DND-41 (cell line): ENCODE results near the gene PPFIBP2.

ENCODE experiments used
- EZH2 ChIP-seq: IDR thresholded peaks from 3 replicates; pipeline ENCODE4 v1.6.1; 2012; ENCODE audit warnings: borderline replicate concordance, low read depth, mild to moderate bottlenecking, moderate library complexity, low read length, inconsistent platforms; ENCODE audit not compliant: severe bottlenecking
- TF ChIP-seq, protein P1 (sequence below): IDR thresholded peaks from 2 replicates; pipeline ENCODE4 v1.5.1; 2012; ENCODE audit warnings: borderline replicate concordance, low read length, moderate library complexity, mild to moderate bottlenecking; ENCODE audit not compliant: poor library complexity, severe bottlenecking; ENCODE audit errors: extremely low read depth

DNA sequence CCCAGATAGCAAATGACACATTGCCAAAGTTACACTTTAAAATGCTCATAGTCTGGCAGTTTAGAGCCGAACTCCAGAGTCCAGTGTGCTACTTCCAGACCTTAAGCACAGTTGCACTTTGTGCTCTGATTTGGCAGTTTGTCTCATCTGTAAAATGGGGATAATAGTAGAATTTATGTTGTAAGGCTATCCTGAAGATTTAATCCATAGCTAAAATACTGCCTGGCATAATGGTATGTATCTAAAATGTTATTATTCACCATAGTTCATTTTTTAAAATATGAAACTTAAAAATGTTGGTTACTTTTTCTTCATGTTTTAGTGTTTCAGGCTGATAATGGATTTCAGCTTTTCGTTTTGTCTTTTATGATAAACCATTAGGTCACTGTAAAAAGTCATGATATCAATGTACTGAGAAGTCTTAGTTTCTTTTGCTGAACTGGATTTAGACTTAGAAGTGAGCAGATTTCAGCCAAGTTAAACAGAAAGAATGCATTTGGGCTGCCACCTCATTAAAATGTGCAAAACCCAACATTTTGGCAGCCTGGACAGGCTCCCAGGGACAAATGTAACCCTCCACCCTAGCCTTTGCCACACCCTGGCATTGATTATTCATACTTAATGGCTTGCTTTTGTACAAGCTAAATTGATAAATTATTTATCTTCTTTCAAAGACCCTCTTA is 27.6 kb upstream of the PPFIBP2 start:
- TF ChIP-seq, protein P1, sequence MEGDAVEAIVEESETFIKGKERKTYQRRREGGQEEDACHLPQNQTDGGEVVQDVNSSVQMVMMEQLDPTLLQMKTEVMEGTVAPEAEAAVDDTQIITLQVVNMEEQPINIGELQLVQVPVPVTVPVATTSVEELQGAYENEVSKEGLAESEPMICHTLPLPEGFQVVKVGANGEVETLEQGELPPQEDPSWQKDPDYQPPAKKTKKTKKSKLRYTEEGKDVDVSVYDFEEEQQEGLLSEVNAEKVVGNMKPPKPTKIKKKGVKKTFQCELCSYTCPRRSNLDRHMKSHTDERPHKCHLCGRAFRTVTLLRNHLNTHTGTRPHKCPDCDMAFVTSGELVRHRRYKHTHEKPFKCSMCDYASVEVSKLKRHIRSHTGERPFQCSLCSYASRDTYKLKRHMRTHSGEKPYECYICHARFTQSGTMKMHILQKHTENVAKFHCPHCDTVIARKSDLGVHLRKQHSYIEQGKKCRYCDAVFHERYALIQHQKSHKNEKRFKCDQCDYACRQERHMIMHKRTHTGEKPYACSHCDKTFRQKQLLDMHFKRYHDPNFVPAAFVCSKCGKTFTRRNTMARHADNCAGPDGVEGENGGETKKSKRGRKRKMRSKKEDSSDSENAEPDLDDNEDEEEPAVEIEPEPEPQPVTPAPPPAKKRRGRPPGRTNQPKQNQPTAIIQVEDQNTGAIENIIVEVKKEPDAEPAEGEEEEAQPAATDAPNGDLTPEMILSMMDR: no peak
- TF ChIP-seq EZH2: no peak
